OCI-LY3 (cell line): Measurements from ENCODE around the gene PATL2.

ENCODE experiments used
- H2AFZ ChIP-seq: fragments of 200-600, 300-600 bp; shearing (Covaris generic); 2 replicates; pipeline ENCODE4 v1.6.0; 2014; ENCODE audit warnings: antibody characterized with exemption, low read depth, low read length
- H3K27ac ChIP-seq: fragments of 200-600, 300-600 bp; sonication (generic); 2 replicates; pipeline ENCODE4 v1.5.1; 2014; ENCODE audit warnings: mild to moderate bottlenecking, low read length, moderate library complexity, mixed read lengths
- H3K27me3 ChIP-seq: fragments of 200-600, 300-600 bp; sonication (generic); 2 replicates; pipeline ENCODE4 v1.6.1; 2014; ENCODE audit warnings: low read depth, low read length, mixed read lengths
- H3K36me3 ChIP-seq: fragments of 200-600, 300-600 bp; sonication (generic); replicated peaks from 2 replicates; pipeline ENCODE3; 2014; ENCODE audit warnings: low read depth, low read length, mixed read lengths
- H3K4me1 ChIP-seq: fragments of 300-600, 200-600 bp; sonication (generic); 2 replicates; pipeline ENCODE4 v1.6.1; 2014; ENCODE audit warnings: low read length, mixed read lengths
- H3K4me2 ChIP-seq: fragments of 200-600, 300-600 bp; sonication (generic); 2 replicates; pipeline ENCODE4 v1.6.1; 2014; ENCODE audit warnings: low read length, mixed read lengths
- H3K4me3 ChIP-seq: fragments of 300-600, 200-600 bp; sonication (generic); 2 replicates; pipeline ENCODE4 v1.5.1; 2014; ENCODE audit warnings: antibody characterized with exemption, mild to moderate bottlenecking, low read length, moderate library complexity
- H3K79me2 ChIP-seq: fragments of 300-600, 200-600 bp; shearing (Covaris generic); 2 replicates; pipeline ENCODE4 v1.6.1; 2014; ENCODE audit warnings: mild to moderate bottlenecking, low read length, mixed read lengths
- H3K9ac ChIP-seq: fragments of 300-600, 200-600 bp; shearing (Covaris generic); 2 replicates; pipeline ENCODE4 v1.6.0; 2014; ENCODE audit warnings: mild to moderate bottlenecking, low read length, moderate library complexity
- H3K9me3 ChIP-seq: fragments of 200-600, 300-600 bp; shearing (Covaris generic); 2 replicates; pipeline ENCODE4 v1.6.1; 2014; ENCODE audit warnings: low read length, mixed read lengths; ENCODE audit not compliant: insufficient read depth
- H4K20me1 ChIP-seq: fragments of 200-600, 300-600 bp; sonication (generic); 2 replicates; pipeline ENCODE4 v1.6.1; 2016; ENCODE audit warnings: low read length, mixed read lengths; ENCODE audit not compliant: insufficient read depth
- CTCF ChIP-seq: fragments of 200-600, 300-600 bp; sonication (generic); IDR thresholded peaks from 2 replicates; pipeline ENCODE4 v1.5.1; 2014; ENCODE audit warnings: antibody characterized with exemption, low read length, low read depth
- EZH2phosphoT487 ChIP-seq: fragments of 200-600 bp; shearing (Covaris generic); IDR thresholded peaks from 2 replicates; pipeline ENCODE4 v1.6.1; 2018; ENCODE audit warnings: antibody characterized with exemption, mixed run types, low read depth

PATL2 gene

GRCh38 chr15:44662478-44663409 is 48.4 kb downstream of the PATL2 start:
- H3K79me2 ChIP-seq = peaks cover 38% of the 10 kb centered on the region

GRCh38 chr15:44661576-44661975 is 49.5 kb downstream of the PATL2 start:
- Histone ChIP-seq H4K20me1 (no peaks in the 10 kb centered on the region), H2AFZ (no peak overlapping the region), H3K27me3 (no peaks in the 10 kb centered on the region), H3K4me2 (peak overlapping the region; percentile 80), H3K9ac (no peak overlapping the region), H3K4me3 (no peak overlapping the region), H3K79me2 (peaks cover 38% of the 10 kb centered on the region), H3K4me1 (peaks cover 36% of the 10 kb centered on the region), H3K9me3 (no peaks in the 10 kb centered on the region), H3K36me3 (peaks cover 15% of the 10 kb centered on the region), H3K27ac (no peak overlapping the region)
- TF ChIP-seq EZH2phosphoT487 (no peak), CTCF (no peak)

More at GRCh38 chr15:44662478-44663409, 48.4 kb downstream of the PATL2 start:
- Histone ChIP-seq H3K36me3 (peaks cover 6% of the 10 kb centered on the region), H3K9ac (peak overlapping the region; percentile 93), H3K4me1 (peaks cover 46% of the 10 kb centered on the region), H3K27ac (peak overlapping the region; percentile 88), H2AFZ (peak overlapping the region; percentile 19; the same call in 1 of the 2 replicates), H3K9me3 (no peaks in the 10 kb centered on the region), H3K4me2 (peak overlapping the region; percentile 80), H3K4me3 (peak overlapping the region; percentile 91), H4K20me1 (no peaks in the 10 kb centered on the region), H3K27me3 (no peaks in the 10 kb centered on the region)
- TF ChIP-seq CTCF = no peak
- TF ChIP-seq EZH2phosphoT487 = no peak

- H4K20me1 ChIP-seq = no peaks in the 10 kb centered on the region
- no peaks in the 10 kb centered on the region for H3K9me3 ChIP-seq
- peaks cover 31% of the 10 kb centered on the region for H3K79me2 ChIP-seq
- no peaks in the 10 kb centered on the region for H3K27me3 ChIP-seq
- H3K4me1 ChIP-seq = peaks cover 17% of the 10 kb centered on the region
- H3K4me3 ChIP-seq = no peak overlapping the region
- no peak overlapping the region for H3K27ac ChIP-seq
- no peak overlapping the region for H2AFZ ChIP-seq
- no peak overlapping the region for H3K4me2 ChIP-seq
- H3K9ac ChIP-seq = no peak overlapping the region
- H3K36me3 ChIP-seq = peaks cover 31% of the 10 kb centered on the region
- TF ChIP-seq EZH2phosphoT487 (no peak), CTCF (no peak)
These were observed 52.1 kb downstream of the PATL2 start for GRCh38 chr15:44659056-44659455.

- Histone ChIP-seq H3K4me2 (no peak overlapping the region), H3K27me3 (no peaks in the 10 kb centered on the region), H2AFZ (no peak overlapping the region), H4K20me1 (no peaks in the 10 kb centered on the region), H3K79me2 (peaks cover 17% of the 10 kb centered on the region), H3K9ac (no peak overlapping the region), H3K36me3 (peaks cover 41% of the 10 kb centered on the region), H3K27ac (no peak overlapping the region), H3K9me3 (no peaks in the 10 kb centered on the region), H3K4me1 (0 out of 2 replicates have a peak, but pooled peaks cover 13% of the 10 kb centered on the region), H3K4me3 (no peak overlapping the region)
- no peak for TF ChIP-seq EZH2phosphoT487
- TF ChIP-seq CTCF = no peak
These were observed 53.7 kb downstream of the PATL2 start for GRCh38 chr15:44657378-44657777.
